ENCODE results near the gene SPATA6L. TPM values are rescaled to one million over a fixed set of nuclear protein-coding genes. Genes with fewer than 3 reads are reported as not detected.
A peak's percentile ranks its signal among the peaks of the same experiment; 100 is the strongest.

SPATA6L gene
- total RNA-seq, 3 donors from 2014 or later (not counting 1 experiment from before 2014, with no cell fraction given): 2.0 to 4.7 (median 4.3) TPM

DNA sequence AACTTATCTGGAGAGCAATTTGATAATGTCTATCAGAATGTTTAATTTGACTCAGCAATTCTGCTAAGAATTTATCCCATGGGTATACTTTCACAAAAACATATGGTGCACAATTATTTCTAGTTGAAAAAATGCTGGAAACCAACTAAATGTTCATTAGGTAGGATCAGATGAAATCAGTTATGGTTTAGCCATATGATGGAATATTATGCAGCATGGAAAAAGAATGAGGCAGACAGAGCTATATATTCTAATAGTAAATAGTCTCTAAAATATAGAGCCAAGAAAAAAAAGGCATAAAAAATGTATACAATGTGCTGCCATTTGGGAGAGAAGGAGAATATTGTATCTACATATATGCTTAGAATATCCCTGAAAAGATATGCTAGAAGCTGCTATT is 3.6 kb upstream of the SPATA6L start:
- TF ChIP-seq, protein P1, sequence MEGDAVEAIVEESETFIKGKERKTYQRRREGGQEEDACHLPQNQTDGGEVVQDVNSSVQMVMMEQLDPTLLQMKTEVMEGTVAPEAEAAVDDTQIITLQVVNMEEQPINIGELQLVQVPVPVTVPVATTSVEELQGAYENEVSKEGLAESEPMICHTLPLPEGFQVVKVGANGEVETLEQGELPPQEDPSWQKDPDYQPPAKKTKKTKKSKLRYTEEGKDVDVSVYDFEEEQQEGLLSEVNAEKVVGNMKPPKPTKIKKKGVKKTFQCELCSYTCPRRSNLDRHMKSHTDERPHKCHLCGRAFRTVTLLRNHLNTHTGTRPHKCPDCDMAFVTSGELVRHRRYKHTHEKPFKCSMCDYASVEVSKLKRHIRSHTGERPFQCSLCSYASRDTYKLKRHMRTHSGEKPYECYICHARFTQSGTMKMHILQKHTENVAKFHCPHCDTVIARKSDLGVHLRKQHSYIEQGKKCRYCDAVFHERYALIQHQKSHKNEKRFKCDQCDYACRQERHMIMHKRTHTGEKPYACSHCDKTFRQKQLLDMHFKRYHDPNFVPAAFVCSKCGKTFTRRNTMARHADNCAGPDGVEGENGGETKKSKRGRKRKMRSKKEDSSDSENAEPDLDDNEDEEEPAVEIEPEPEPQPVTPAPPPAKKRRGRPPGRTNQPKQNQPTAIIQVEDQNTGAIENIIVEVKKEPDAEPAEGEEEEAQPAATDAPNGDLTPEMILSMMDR (IDR thresholded peaks at IDR 0.05): no peak
- peaks cover 19 to 22% of the 10 kb centered on the region in 2 donors for H3K4me1 Mint-ChIP-seq
- no peak overlapping the region for H3K27ac Mint-ChIP-seq

DNA sequence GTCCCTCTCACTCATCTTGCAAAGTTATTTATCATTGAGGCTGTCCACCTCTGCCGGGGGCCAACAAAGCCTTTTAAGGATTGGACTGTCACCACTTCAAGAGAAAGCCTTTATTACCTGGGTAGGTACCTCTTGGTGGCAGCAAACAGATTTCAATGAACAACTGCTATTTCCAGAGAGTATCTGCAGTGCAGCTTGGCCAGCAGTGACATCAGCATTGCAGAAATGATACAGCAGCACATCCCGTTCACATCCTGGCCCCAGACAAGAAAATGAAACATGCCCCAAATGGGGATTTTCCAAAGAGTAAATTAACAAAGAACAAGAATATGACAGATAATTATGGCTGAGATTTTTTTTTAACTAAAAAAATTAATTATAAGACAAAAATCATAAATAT is 2.3 kb upstream of the SPATA6L start:
- no peak for DNase-seq
- no peak overlapping the region for H3K4me3 Mint-ChIP-seq
- intact Hi-C loops (cut with micrococcal nuclease): loop anchor here (10.0 kb wide), 1 partner anchor 316 kb away; the partner anchor contains the start of gene JAK2
- Histone ChIP-seq H3K4me3 (ENCODE audit: low read length) (no peak overlapping the region), H3K36me3 (ENCODE audit: control insufficient read depth, insufficient read depth, low read length) (no peaks in the 10 kb centered on the region), H3K9me3 (ENCODE audit: control insufficient read depth, insufficient read depth, low read length) (no peaks in the 10 kb centered on the region), H3K4me1 (ENCODE audit: control insufficient read depth, insufficient read depth, low read length) (peaks cover 7% of the 10 kb centered on the region), H3K27me3 (ENCODE audit: control insufficient read depth, insufficient read depth, low read length) (peaks cover 10% of the 10 kb centered on the region), H3K27ac (ENCODE audit: low read length) (no peak overlapping the region)
- no peaks in the 10 kb centered on the region for H3K36me3 Mint-ChIP-seq
- peaks cover 6 to 11% of the 10 kb centered on the region in 2 donors for H3K27me3 Mint-ChIP-seq (ENCODE audit: low read depth in 2 of 2)
- no peaks in the 10 kb centered on the region for H3K9me3 Mint-ChIP-seq
- ATAC-seq: no peak
- TF ChIP-seq, protein P1 (IDR thresholded peaks at IDR 0.05): no peak
- 79% methylated on average over 2 of the region's 2 CpGs for WGBS (ENCODE audit: insufficient coverage)
- peaks cover 24 to 34% of the 10 kb centered on the region in 2 donors for H3K4me1 Mint-ChIP-seq
- no peak overlapping the region for H3K27ac Mint-ChIP-seq

More for the DNA sequence above, 3.6 kb upstream of the SPATA6L start:
- no peaks in the 10 kb centered on the region for H3K9me3 Mint-ChIP-seq
- peaks cover 6 to 13% of the 10 kb centered on the region in 2 donors for H3K27me3 Mint-ChIP-seq (ENCODE audit: low read depth in 2 of 2)
- ATAC-seq: no peak
- no peaks in the 10 kb centered on the region for H3K36me3 Mint-ChIP-seq
- H3K27me3 ChIP-seq (ENCODE audit: control insufficient read depth, insufficient read depth, low read length): peaks cover 10% of the 10 kb centered on the region
- H3K4me3 Mint-ChIP-seq: no peak overlapping the region
- no peak for DNase-seq
- H3K27ac ChIP-seq (ENCODE audit: low read length): no peak overlapping the region
- H3K4me1 ChIP-seq (ENCODE audit: control insufficient read depth, insufficient read depth, low read length): peaks cover 7% of the 10 kb centered on the region
- no peaks in the 10 kb centered on the region for H3K9me3 ChIP-seq (ENCODE audit: control insufficient read depth, insufficient read depth, low read length)
- H3K4me3 ChIP-seq (ENCODE audit: low read length): no peak overlapping the region
- intact Hi-C loops (cut with micrococcal nuclease): loop anchor here (10.0 kb wide), 2 partner anchors 315 to 1145 kb away; partner anchors contain the start of genes JAK2 and RFX3
- H3K36me3 ChIP-seq (ENCODE audit: control insufficient read depth, insufficient read depth, low read length): no peaks in the 10 kb centered on the region

DNA sequence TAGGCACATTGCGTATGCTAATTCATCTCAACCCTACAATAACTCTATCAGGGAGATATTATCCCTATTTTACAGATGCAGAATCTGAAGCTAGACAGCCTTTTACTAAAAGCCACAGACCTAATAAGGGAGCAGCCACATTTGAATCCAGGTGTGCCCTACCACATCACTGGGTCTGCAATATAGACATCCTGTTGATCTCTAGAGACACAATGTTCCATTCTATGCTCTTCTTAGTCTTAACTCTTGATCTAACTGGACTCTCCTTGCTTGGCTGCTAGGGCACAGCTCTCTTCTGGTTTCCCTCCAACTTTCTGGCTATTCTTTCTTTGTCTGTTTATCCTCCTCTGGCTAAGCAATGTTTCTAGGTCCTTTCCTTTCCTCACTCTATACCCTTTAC is 1.4 kb upstream of the SPATA6L start:
- H3K36me3 ChIP-seq (ENCODE audit: control insufficient read depth, insufficient read depth, low read length): no peaks in the 10 kb centered on the region
- peaks cover 33 to 44% of the 10 kb centered on the region in 2 donors for H3K4me1 Mint-ChIP-seq
- no peaks in the 10 kb centered on the region for H3K9me3 ChIP-seq (ENCODE audit: control insufficient read depth, insufficient read depth, low read length)
- peaks cover 10% of the 10 kb centered on the region for H3K27me3 ChIP-seq (ENCODE audit: control insufficient read depth, insufficient read depth, low read length)
- no peaks in the 10 kb centered on the region for H3K36me3 Mint-ChIP-seq
- DNase-seq (peak in 1 of 2 donors; percentile 56), ATAC-seq (no peak)
- intact Hi-C loops (cut with micrococcal nuclease): loop anchor here (10.0 kb wide), 1 partner anchor 317 kb away; the partner anchor contains the start of gene JAK2
- no peak overlapping the region for H3K4me3 Mint-ChIP-seq
- WGBS (ENCODE audit: insufficient coverage): 78% methylated on average over 1 of the region's 1 CpG
- peaks cover 13% of the 10 kb centered on the region for H3K4me1 ChIP-seq (ENCODE audit: control insufficient read depth, insufficient read depth, low read length)
- H3K27ac ChIP-seq (ENCODE audit: low read length): no peak overlapping the region
- no peak overlapping the region for H3K4me3 ChIP-seq (ENCODE audit: low read length)
- TF ChIP-seq, protein P1 (IDR thresholded peaks at IDR 0.05): no peak
- peaks cover 6 to 11% of the 10 kb centered on the region in 2 donors for H3K27me3 Mint-ChIP-seq (ENCODE audit: low read depth in 2 of 2)
- no peak overlapping the region for H3K27ac Mint-ChIP-seq
- H3K9me3 Mint-ChIP-seq: no peaks in the 10 kb centered on the region

DNA sequence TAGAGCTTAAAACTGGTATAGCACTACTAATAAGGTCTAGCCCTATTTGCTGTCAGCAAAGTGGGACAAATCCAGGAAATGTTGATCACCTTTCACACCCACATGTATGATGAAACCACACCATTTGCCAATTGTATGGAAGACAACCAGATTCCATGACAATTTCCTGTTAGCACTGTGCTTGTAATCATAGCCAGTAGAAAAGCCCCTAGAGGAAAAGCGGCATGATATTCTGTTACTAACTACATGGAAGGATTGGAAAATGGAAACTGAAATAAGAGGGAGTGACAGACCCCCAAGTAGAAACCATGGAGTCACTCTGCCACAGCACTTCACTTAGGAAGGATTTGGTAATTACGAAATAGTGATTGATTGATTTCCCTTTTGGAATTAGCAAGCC is 923 bp downstream of the SPATA6L start:
- peaks cover 49 to 60% of the 10 kb centered on the region in 2 donors for H3K4me1 Mint-ChIP-seq
- Histone ChIP-seq H3K36me3 (ENCODE audit: control insufficient read depth, insufficient read depth, low read length) (no peaks in the 10 kb centered on the region), H3K27me3 (ENCODE audit: control insufficient read depth, insufficient read depth, low read length) (peaks cover 10% of the 10 kb centered on the region), H3K4me1 (ENCODE audit: control insufficient read depth, insufficient read depth, low read length) (peaks cover 22% of the 10 kb centered on the region), H3K27ac (ENCODE audit: low read length) (no peak overlapping the region), H3K9me3 (ENCODE audit: control insufficient read depth, insufficient read depth, low read length) (no peaks in the 10 kb centered on the region), H3K4me3 (ENCODE audit: low read length) (no peak overlapping the region)
- H3K9me3 Mint-ChIP-seq: no peaks in the 10 kb centered on the region
- peak overlapping the region; percentile 88 for H3K4me3 Mint-ChIP-seq
- peak overlapping the region; percentile 68 to 91 for H3K27ac Mint-ChIP-seq
- WGBS (ENCODE audit: insufficient coverage): 97% methylated on average over 2 of the region's 2 CpGs
- ATAC-seq: no peak
- TF ChIP-seq, protein P1 (IDR thresholded peaks at IDR 0.05): no peak
- H3K36me3 Mint-ChIP-seq: no peaks in the 10 kb centered on the region
- DNase-seq: no peak
- H3K27me3 Mint-ChIP-seq (ENCODE audit: low read depth in 2 of 2): peaks cover 6 to 11% of the 10 kb centered on the region in 2 donors
- intact Hi-C loops (cut with micrococcal nuclease): loop anchor here (10.0 kb wide), 1 partner anchor 319 kb away; the partner anchor contains the start of gene JAK2
